ENCODE measurements around the gene LTB4R.

DNA sequence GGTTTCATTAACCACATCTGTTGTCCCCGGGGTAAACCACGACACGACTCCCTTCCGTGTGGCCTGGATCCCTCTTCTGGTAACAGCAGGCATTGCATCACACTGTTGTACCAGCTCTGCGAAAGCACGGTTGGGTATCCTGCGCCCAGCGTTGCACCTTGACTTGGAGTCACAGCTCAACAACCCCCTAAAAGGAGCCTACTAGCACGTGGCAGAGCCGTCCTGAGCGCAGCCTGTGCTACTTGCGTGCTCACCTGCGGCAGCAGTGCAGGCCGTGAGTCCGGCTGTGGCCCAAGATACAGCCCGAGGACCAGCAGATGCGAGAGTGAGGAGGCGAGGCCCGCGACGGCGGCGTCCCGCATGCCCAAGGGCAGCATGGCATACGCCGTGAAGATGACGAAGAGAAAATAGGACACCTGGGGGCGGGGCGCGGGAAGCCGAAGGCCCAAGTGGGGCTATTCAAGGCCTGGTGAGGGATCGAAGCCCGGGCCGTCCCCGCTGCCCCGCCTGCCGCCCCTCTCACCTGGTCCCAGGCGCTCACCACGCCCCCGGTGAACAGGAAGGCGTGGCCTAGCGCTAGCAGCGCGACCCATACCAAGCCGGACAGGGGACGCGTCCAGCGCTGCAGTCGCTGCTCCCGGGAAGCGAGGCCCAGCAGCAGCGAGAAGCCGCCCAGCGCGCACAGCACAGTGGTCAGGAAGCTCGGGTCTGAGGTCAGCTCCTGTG, 21.1 kb downstream of the LTB4R start:
- TF ChIP-seq, protein P1, sequence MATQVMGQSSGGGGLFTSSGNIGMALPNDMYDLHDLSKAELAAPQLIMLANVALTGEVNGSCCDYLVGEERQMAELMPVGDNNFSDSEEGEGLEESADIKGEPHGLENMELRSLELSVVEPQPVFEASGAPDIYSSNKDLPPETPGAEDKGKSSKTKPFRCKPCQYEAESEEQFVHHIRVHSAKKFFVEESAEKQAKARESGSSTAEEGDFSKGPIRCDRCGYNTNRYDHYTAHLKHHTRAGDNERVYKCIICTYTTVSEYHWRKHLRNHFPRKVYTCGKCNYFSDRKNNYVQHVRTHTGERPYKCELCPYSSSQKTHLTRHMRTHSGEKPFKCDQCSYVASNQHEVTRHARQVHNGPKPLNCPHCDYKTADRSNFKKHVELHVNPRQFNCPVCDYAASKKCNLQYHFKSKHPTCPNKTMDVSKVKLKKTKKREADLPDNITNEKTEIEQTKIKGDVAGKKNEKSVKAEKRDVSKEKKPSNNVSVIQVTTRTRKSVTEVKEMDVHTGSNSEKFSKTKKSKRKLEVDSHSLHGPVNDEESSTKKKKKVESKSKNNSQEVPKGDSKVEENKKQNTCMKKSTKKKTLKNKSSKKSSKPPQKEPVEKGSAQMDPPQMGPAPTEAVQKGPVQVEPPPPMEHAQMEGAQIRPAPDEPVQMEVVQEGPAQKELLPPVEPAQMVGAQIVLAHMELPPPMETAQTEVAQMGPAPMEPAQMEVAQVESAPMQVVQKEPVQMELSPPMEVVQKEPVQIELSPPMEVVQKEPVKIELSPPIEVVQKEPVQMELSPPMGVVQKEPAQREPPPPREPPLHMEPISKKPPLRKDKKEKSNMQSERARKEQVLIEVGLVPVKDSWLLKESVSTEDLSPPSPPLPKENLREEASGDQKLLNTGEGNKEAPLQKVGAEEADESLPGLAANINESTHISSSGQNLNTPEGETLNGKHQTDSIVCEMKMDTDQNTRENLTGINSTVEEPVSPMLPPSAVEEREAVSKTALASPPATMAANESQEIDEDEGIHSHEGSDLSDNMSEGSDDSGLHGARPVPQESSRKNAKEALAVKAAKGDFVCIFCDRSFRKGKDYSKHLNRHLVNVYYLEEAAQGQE (IDR thresholded peaks at IDR 0.05; ENCODE audit: low read depth) = no peak
- TF ChIP-seq CEBPB (IDR thresholded peaks at IDR 0.05) = 0 out of 2 replicates have a peak, but pooled peaks have one; percentile 42

Data from Ishikawa (cell line).